ENCODE data around the gene PREX1.
A peak's percentile ranks its signal among the peaks of the same experiment; 100 is the strongest.

PREX1 gene

GRCh38 chr20:48674461-48674860 lies 153.3 kb downstream of the PREX1 start:
- DNase-seq: no peak

GRCh38 chr20:48673507-48673906 lies 154.3 kb downstream of the PREX1 start:
- DNase-seq: no peak

GRCh38 chr20:48672324-48672723 lies 155.5 kb downstream of the PREX1 start:
- DNase-seq: no peak

GRCh38 chr20:48671141-48671540 lies 156.7 kb downstream of the PREX1 start:
- no peak for DNase-seq

- no peak for DNase-seq
Observed at GRCh38 chr20:48669946-48670605, 157.7 kb downstream of the PREX1 start.

- DNase-seq: no peak
Observed at GRCh38 chr20:48668451-48668946, 159.3 kb downstream of the PREX1 start.

- no peak for DNase-seq
Observed at GRCh38 chr20:48667889-48668413, 159.8 kb downstream of the PREX1 start.

- DNase-seq: no peak
Observed at GRCh38 chr20:48667481-48667880, 160.3 kb downstream of the PREX1 start.

GRCh38 chr20:48665785-48666184 lies 162.0 kb downstream of the PREX1 start:
- DNase-seq: no peak

- DNase-seq: no peak
Observed at GRCh38 chr20:48662711-48663110, 165.1 kb downstream of the PREX1 start.

- DNase-seq: no peak
Observed at GRCh38 chr20:48661575-48662455, 166.0 kb downstream of the PREX1 start.

- DNase-seq: no peak
Observed at GRCh38 chr20:48660788-48661187, 167.0 kb downstream of the PREX1 start.

GRCh38 chr20:48659858-48660257 lies 167.9 kb downstream of the PREX1 start:
- no peak for DNase-seq

- no peak for DNase-seq
Observed at GRCh38 chr20:48658505-48658904, 169.3 kb downstream of the PREX1 start.

GRCh38 chr20:48658198-48658476 lies 169.7 kb downstream of the PREX1 start:
- DNase-seq: no peak

GRCh38 chr20:48657426-48658197 lies 170.2 kb downstream of the PREX1 start:
- peak; percentile 60 for DNase-seq

- no peak for DNase-seq
Observed at GRCh38 chr20:48656661-48657211, 171.1 kb downstream of the PREX1 start.

GRCh38 chr20:48656137-48656536 lies 171.7 kb downstream of the PREX1 start:
- no peak for DNase-seq

- DNase-seq: no peak
Observed at GRCh38 chr20:48653706-48654051, 174.1 kb downstream of the PREX1 start.

- DNase-seq: no peak
Observed at GRCh38 chr20:48652961-48653705, 174.7 kb downstream of the PREX1 start.

- no peak for DNase-seq
Observed at GRCh38 chr20:48651960-48652359, 175.8 kb downstream of the PREX1 start.

- DNase-seq: no peak
Observed at GRCh38 chr20:48651271-48651670, 176.5 kb downstream of the PREX1 start.
